ENCODE measurements around the gene GNGT2. TPM values are rescaled to one million over a fixed set of nuclear protein-coding genes. Genes with fewer than 3 reads are reported as not detected.

GNGT2 gene
- polyA plus RNA-seq, 1 donor from 2014 or later: not detected

DNA sequence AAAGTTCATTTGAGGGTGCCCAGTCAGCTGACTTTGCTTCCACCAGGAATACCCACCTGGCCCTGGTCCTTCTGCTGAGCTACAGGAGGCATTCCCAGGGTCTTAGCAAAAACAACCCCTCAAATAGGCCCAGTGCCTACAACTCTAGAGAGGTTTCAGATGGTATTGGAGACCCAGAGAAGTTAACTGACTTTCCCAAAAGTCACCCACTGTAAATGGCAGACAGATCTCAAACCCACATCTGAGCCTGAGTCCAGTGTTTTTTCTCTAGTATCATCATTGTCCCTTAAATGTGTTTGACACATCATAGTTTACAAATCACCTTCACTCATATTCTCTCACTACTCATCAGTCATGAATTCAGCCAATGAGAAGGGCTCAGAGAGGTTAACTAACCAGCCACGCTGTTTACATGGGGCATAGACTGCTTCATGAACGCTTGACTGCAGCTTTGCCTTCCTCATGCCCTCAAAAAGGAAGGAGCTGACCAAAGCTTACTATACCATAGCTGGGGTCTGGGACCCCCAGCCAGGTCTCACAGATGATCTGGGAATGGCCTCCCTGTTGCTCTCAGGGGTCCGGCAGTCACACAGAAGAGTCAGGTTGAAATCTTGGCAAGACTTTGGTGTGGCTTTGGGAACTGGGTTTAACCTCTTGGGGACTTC is 16.5 kb upstream of the GNGT2 start:
- no peak overlapping the region for H2AFZ ChIP-seq (ENCODE audit: low read depth, low read length)
- H3K9ac ChIP-seq (ENCODE audit: low read length): no peak overlapping the region
- no peaks in the 10 kb centered on the region for H3K36me3 ChIP-seq (ENCODE audit: insufficient read depth, low read length)
- no peak overlapping the region for H3K4me3 ChIP-seq (ENCODE audit: low read length)
- H3K4me2 ChIP-seq (ENCODE audit: low read length): no peak overlapping the region
- H3K79me2 ChIP-seq (replicated peaks; ENCODE audit: insufficient read depth, low read length): no peaks in the 10 kb centered on the region
- TF ChIP-seq EZH2 (IDR thresholded peaks at IDR 0.05; ENCODE audit: borderline replicate concordance, insufficient read depth, low read length, poor library complexity, severe bottlenecking): no peak
- TF ChIP-seq POLR2AphosphoS5 (IDR thresholded peaks at IDR 0.05): no peak
- TF ChIP-seq, protein P1, sequence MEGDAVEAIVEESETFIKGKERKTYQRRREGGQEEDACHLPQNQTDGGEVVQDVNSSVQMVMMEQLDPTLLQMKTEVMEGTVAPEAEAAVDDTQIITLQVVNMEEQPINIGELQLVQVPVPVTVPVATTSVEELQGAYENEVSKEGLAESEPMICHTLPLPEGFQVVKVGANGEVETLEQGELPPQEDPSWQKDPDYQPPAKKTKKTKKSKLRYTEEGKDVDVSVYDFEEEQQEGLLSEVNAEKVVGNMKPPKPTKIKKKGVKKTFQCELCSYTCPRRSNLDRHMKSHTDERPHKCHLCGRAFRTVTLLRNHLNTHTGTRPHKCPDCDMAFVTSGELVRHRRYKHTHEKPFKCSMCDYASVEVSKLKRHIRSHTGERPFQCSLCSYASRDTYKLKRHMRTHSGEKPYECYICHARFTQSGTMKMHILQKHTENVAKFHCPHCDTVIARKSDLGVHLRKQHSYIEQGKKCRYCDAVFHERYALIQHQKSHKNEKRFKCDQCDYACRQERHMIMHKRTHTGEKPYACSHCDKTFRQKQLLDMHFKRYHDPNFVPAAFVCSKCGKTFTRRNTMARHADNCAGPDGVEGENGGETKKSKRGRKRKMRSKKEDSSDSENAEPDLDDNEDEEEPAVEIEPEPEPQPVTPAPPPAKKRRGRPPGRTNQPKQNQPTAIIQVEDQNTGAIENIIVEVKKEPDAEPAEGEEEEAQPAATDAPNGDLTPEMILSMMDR (IDR thresholded peaks at IDR 0.05; ENCODE audit: poor library complexity, severe bottlenecking): no peak
- no peak for TF ChIP-seq SMC3 (conservative IDR thresholded peaks at IDR 0.05; ENCODE audit: poor library complexity)
- TF ChIP-seq, protein P2, sequence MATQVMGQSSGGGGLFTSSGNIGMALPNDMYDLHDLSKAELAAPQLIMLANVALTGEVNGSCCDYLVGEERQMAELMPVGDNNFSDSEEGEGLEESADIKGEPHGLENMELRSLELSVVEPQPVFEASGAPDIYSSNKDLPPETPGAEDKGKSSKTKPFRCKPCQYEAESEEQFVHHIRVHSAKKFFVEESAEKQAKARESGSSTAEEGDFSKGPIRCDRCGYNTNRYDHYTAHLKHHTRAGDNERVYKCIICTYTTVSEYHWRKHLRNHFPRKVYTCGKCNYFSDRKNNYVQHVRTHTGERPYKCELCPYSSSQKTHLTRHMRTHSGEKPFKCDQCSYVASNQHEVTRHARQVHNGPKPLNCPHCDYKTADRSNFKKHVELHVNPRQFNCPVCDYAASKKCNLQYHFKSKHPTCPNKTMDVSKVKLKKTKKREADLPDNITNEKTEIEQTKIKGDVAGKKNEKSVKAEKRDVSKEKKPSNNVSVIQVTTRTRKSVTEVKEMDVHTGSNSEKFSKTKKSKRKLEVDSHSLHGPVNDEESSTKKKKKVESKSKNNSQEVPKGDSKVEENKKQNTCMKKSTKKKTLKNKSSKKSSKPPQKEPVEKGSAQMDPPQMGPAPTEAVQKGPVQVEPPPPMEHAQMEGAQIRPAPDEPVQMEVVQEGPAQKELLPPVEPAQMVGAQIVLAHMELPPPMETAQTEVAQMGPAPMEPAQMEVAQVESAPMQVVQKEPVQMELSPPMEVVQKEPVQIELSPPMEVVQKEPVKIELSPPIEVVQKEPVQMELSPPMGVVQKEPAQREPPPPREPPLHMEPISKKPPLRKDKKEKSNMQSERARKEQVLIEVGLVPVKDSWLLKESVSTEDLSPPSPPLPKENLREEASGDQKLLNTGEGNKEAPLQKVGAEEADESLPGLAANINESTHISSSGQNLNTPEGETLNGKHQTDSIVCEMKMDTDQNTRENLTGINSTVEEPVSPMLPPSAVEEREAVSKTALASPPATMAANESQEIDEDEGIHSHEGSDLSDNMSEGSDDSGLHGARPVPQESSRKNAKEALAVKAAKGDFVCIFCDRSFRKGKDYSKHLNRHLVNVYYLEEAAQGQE (IDR thresholded peaks at IDR 0.05; ENCODE audit: borderline replicate concordance): no peak
- TF ChIP-seq MXI1 (conservative IDR thresholded peaks at IDR 0.05; ENCODE audit: poor library complexity, severe bottlenecking): no peak
- no peak for TF ChIP-seq RAD21 (conservative IDR thresholded peaks at IDR 0.05)
- TF ChIP-seq TAF1 (IDR thresholded peaks at IDR 0.05; ENCODE audit: low read depth): no peak
- no peak for TF ChIP-seq EP300 (conservative IDR thresholded peaks at IDR 0.05; ENCODE audit: poor library complexity, severe bottlenecking)
- H3K9me3 ChIP-seq (ENCODE audit: low read length): no peaks in the 10 kb centered on the region
- peaks cover 93% of the 10 kb centered on the region for H3K27me3 ChIP-seq (ENCODE audit: insufficient read depth, low read depth, low read length)
- H4K20me1 ChIP-seq (ENCODE audit: insufficient read depth): no peaks in the 10 kb centered on the region
- H3F3A ChIP-seq (ENCODE audit: insufficient read depth, low read length, poor library complexity, severe bottlenecking): no peaks in the 10 kb centered on the region
- H3K27ac ChIP-seq (ENCODE audit: low read length): no peak overlapping the region
- H3K9me2 ChIP-seq (ENCODE audit: insufficient read depth, low read length): no peaks in the 10 kb centered on the region

DNA sequence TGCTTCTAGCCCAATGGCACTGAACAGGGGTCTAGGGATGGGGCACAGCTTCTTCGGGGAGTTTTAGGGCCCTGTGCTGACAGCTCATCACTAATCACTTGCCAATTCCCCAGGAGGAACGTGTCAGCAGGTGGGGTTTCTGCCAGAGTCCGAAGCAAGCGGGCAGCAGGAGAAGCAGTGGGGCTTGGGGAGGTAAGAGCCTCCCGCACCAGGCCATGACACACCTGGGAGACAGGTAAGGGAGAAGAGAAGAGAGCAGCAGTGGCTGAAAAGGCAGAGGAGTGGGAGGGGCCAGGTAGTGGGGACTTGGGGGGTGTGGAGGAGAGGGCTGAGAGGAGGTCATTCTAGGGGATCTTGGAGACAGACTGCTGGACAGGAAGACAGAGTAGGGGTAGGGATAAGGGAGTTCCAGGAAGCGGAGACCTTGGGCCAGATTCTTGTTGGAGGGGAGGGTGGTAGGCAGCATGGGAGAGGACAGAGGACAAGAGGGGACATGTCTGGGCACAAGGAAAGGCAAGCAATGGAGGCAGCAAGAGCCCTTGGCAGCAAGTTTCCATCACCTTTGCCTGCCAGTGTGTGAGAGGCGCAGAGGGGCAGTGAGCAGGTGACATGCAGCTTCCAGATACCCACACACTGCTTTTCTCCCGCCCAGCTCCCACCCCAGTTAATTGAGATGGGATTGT is 15.3 kb upstream of the GNGT2 start:
- Histone ChIP-seq H3K9me2 (ENCODE audit: insufficient read depth, low read length) (no peaks in the 10 kb centered on the region), H3K27ac (ENCODE audit: low read length) (no peak overlapping the region), H3K27me3 (ENCODE audit: insufficient read depth, low read depth, low read length) (peaks cover 85% of the 10 kb centered on the region), H4K20me1 (ENCODE audit: insufficient read depth) (no peaks in the 10 kb centered on the region), H3K4me2 (ENCODE audit: low read length) (no peak overlapping the region), H3F3A (ENCODE audit: insufficient read depth, low read length, poor library complexity, severe bottlenecking) (no peaks in the 10 kb centered on the region), H2AFZ (ENCODE audit: low read depth, low read length) (no peak overlapping the region), H3K36me3 (ENCODE audit: insufficient read depth, low read length) (no peaks in the 10 kb centered on the region), H3K79me2 (replicated peaks; ENCODE audit: insufficient read depth, low read length) (no peaks in the 10 kb centered on the region), H3K9ac (ENCODE audit: low read length) (no peak overlapping the region), H3K9me3 (ENCODE audit: low read length) (no peaks in the 10 kb centered on the region), H3K4me3 (ENCODE audit: low read length) (no peak overlapping the region)
- TF ChIP-seq, protein P2 (IDR thresholded peaks at IDR 0.05; ENCODE audit: borderline replicate concordance): no peak
- TF ChIP-seq POLR2AphosphoS5 (IDR thresholded peaks at IDR 0.05): no peak
- TF ChIP-seq RAD21 (conservative IDR thresholded peaks at IDR 0.05): no peak

Data from neural cell (in vitro differentiated cells).